ENCODE results near the gene TREH. TPM values are rescaled to one million over a fixed set of nuclear protein-coding genes. Genes with fewer than 3 reads are reported as not detected.

Gene TREH
- total RNA-seq, 2 donors from 2014 or later: 2.4 to 2.8 TPM

DNA sequence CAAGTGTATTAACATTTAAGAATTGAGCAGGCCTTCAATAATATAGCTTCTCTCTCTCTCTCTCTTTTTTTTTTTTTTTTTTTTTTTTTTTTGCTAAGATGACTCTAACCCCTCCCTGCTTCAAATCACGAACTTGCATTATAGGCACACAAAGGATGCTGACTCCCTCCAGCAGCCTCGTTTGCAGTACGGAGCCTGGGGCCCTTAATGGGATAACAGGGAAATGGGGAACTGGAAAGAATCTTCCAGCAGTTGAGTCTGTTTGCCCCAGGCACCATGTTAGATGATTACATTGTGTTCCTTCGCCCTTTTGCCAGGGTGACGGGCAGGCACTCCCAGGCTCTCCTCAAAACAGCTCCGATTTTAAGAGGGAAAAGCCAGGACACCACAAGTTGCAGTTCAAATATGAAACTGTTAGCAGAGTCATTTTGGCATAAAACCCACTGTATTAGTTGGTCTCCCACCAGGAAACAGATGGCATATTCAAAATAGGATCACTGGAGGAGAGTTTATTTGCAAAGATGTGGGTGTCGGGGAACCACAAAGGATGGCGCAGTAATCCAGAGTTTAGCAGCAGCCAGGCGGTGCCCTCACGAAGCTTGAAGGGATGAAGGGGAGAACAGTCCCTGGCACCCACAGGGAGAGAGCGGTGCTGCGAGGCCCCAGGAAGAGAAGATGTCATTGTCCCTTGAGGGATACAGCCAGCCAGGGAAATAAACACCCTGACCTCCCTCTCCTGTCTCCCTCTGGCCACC lies 26.5 kb upstream of the TREH start:
- Histone ChIP-seq H3K27ac (no peak overlapping the region), H3K9me3 (no peaks in the 10 kb centered on the region), H3K4me3 (no peak overlapping the region), H3K27me3 (no peaks in the 10 kb centered on the region), H3K9ac (ENCODE audit: low read depth in 2 of 2, low read length in 2 of 2) (no peak overlapping the region), H3K4me1 (no peaks in the 10 kb centered on the region), H3K36me3 (no peaks in the 10 kb centered on the region)
- intact Hi-C loops (cut with DNase I): no loop called here
- TF ChIP-seq, protein P1, sequence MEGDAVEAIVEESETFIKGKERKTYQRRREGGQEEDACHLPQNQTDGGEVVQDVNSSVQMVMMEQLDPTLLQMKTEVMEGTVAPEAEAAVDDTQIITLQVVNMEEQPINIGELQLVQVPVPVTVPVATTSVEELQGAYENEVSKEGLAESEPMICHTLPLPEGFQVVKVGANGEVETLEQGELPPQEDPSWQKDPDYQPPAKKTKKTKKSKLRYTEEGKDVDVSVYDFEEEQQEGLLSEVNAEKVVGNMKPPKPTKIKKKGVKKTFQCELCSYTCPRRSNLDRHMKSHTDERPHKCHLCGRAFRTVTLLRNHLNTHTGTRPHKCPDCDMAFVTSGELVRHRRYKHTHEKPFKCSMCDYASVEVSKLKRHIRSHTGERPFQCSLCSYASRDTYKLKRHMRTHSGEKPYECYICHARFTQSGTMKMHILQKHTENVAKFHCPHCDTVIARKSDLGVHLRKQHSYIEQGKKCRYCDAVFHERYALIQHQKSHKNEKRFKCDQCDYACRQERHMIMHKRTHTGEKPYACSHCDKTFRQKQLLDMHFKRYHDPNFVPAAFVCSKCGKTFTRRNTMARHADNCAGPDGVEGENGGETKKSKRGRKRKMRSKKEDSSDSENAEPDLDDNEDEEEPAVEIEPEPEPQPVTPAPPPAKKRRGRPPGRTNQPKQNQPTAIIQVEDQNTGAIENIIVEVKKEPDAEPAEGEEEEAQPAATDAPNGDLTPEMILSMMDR (IDR thresholded peaks at IDR 0.05): no peak
- no peak for DNase-seq

DNA sequence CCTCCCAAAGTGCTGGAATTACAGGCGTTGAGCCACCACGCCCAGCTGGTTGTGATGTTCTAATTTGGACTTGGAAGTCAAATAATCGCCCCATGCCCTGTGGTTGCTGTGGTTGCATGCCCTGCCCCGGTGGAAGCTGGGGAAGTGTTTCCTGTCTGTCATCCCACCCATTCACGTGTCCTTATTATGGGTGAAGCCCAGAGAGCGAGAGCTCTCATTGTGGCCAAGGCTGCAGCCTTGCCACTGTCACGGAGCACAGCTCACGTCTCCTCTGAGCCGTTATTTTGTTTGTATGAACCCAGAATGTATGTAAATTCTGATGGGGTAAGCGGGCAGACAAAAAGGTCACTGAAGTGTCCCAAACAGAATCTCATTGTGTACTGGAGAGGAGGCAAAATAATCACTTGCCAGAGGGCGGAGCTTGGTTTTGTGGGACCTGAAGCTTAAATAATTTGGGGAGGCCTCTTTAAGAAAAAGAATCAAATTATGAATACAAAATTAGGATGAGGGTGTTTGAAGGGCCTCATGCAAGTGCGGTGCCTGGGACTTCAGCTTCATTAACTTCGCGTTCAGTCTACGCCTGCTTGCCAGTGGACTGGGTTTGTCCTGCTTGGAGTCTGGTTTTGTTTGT lies 25.8 kb upstream of the TREH start:
- Histone ChIP-seq H3K4me3 (no peak overlapping the region), H3K9ac (ENCODE audit: low read depth in 2 of 2, low read length in 2 of 2) (no peak overlapping the region), H3K4me1 (no peaks in the 10 kb centered on the region), H3K27me3 (no peaks in the 10 kb centered on the region), H3K27ac (no peak overlapping the region), H3K36me3 (no peaks in the 10 kb centered on the region), H3K9me3 (no peaks in the 10 kb centered on the region)
- intact Hi-C loops (cut with DNase I): no loop called here
- no peak for DNase-seq
- TF ChIP-seq, protein P1 (IDR thresholded peaks at IDR 0.05): no peak

DNA sequence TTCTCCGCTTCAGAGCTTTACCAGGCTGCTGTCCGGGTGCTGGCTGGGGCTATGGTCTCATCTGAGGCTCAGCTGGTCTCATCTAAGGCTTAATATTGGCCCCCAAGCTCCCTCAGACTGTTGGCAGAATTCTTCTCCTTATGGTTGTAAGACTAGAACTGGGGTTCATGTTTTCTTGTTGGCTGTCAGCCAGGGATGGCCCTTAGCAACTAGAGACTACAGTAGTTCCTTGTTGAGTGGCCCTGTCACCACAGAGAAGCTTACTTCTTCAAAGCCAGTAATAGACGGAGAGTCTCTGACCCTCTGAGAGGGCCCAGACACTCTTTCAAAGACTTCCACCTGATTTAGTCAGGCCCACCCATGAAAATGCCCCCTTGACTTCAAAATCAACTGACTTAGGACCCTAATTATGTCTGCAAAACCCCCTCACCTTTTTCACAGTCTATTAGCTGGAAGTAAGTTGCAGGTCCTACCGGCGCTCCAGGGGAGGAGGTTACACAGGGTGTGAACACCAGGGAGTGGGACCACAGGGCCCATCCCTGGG lies 24.2 kb upstream of the TREH start:
- no peak for DNase-seq
- intact Hi-C loops (cut with DNase I): no loop called here
- H3K36me3 ChIP-seq: no peaks in the 10 kb centered on the region
- no peak overlapping the region for H3K27ac ChIP-seq
- no peak overlapping the region for H3K9ac ChIP-seq (ENCODE audit: low read depth in 2 of 2, low read length in 2 of 2)
- TF ChIP-seq, protein P1 (IDR thresholded peaks at IDR 0.05): no peak
- no peaks in the 10 kb centered on the region for H3K27me3 ChIP-seq
- no peaks in the 10 kb centered on the region for H3K4me1 ChIP-seq
- no peaks in the 10 kb centered on the region for H3K9me3 ChIP-seq
- no peak overlapping the region for H3K4me3 ChIP-seq

DNA sequence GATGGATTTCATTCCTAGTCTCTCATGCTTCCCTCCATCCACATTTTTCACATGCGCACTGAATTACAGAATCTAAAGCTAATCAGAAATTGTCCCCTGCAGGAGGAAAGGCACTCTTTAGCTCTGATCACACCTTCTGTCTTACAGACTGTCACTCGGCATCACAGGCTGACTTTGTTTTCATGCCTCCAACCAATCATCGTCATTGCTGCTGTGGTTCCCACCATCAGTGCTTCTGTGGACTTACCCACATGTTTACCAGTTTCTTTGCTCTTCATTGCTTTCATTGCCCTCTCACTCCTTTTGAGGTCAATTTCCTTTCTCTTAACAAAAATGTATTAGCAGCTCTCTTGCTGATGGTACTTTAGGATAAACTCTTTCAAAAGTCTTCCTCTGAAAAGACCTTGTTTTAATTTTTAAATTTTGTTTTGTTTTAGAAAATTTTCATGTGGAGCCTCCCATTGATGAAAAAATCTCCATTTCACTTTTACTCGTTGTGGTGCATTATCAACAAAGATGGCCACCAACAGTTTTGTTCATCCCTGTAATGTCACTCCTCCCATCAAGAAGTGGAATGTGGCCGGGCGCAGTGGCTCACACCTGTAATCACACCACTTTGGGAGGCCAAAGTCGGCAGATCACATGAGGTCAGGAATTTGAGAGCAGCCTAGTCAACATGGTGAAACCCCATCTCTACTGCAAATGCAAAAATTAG lies 20.2 kb upstream of the TREH start:
- no peak overlapping the region for H3K27ac ChIP-seq
- TF ChIP-seq, protein P1 (IDR thresholded peaks at IDR 0.05): no peak
- no peaks in the 10 kb centered on the region for H3K27me3 ChIP-seq
- intact Hi-C loops (cut with DNase I): loop anchor here (10.0 kb wide), 2 partner anchors 65 to 205 kb away; no protein-coding TSS in a partner anchor
- H3K4me1 ChIP-seq: no peaks in the 10 kb centered on the region
- H3K9me3 ChIP-seq: no peaks in the 10 kb centered on the region
- no peak for DNase-seq
- no peaks in the 10 kb centered on the region for H3K36me3 ChIP-seq
- no peak overlapping the region for H3K9ac ChIP-seq (ENCODE audit: low read depth in 2 of 2, low read length in 2 of 2)
- H3K4me3 ChIP-seq: no peak overlapping the region

DNA sequence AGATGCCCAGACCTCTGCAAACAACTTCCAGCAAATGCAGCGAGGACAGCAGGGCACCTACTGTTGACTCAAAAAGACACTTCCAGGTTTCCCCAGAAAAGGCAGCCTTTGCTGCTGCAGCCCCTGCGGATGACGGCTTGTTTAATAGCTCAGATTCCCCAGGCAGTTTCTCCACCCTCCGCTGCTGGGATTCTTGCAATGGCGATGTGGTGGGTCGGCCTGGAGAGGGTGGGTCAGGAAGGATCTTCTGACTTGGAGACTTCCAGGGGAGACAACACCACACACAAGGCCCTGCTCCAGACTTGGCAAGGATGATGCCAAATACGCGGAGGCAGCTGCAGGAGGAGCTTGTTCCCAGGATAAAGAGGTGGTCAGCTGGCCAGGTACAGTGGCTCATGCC lies 17.9 kb upstream of the TREH start:
- peaks cover 4% of the 10 kb centered on the region for H3K4me1 ChIP-seq
- intact Hi-C loops (cut with DNase I): loop anchor here (10.0 kb wide), 2 partner anchors 67 to 207 kb away; no protein-coding TSS in a partner anchor
- H3K9ac ChIP-seq (ENCODE audit: low read depth in 2 of 2, low read length in 2 of 2): no peak overlapping the region

More for the DNA sequence above, 17.9 kb upstream of the TREH start:
- Histone ChIP-seq H3K9me3 (no peaks in the 10 kb centered on the region), H3K4me3 (no peak overlapping the region), H3K27ac (no peak overlapping the region), H3K36me3 (no peaks in the 10 kb centered on the region), H3K27me3 (no peaks in the 10 kb centered on the region)
- DNase-seq: no peak
- TF ChIP-seq, protein P1 (IDR thresholded peaks at IDR 0.05): no peak
